Testis (tissue), 2 donors: Measurements from ENCODE around the gene ADPRS.

Experiments used
- POLR2A ChIP-seq: fragments of 450-650 bp; IDR thresholded peaks from one replicate; pipeline ENCODE4 v1.6.1; 2017; ENCODE audit warnings: antibody characterized with exemption, mild to moderate bottlenecking, moderate library complexity
- TF ChIP-seq, protein P1 (sequence below), 3 experiments: fragments of 450-650 bp in 2 of 3; fragments of 200-600 bp in 1 of 3; sonication (generic) in 1 of 3; IDR thresholded peaks; one replicate each; pipeline ENCODE4 v1.5.1; 2016 to 2019; ENCODE audit warnings: antibody characterized with exemption in 3 of 3, mild to moderate bottlenecking in 2 of 3, moderate library complexity in 1 of 3

DNA sequence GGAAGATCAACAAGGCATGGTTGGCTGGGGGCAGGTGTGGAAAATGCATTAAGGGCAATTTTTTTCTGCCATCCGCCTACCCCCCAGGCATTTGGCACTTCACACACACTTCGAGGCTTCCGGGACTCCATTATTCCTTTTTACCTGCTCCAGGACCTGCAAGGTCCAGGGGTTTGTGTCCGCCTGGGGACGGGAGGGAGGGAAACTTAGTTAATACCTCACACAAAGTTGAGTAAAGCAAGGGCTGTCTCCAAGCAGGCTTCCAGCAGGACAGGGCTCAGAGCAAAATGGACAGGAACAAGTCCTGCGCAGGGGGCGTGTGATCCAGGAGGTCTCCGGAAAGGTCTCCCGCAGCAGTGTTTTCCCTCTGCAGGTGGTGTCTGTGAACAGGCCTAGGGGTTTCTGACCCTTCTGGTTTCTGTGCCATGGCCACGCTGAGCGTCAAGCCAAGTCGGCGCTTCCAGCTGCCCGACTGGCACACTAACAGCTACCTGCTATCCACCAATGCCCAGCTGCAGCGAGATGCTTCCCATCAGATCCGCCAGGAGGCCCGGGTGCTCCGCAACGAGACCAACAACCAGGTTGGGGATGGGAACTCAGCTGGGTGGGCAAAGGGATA, 4.1 kb upstream of the ADPRS start:
- TF ChIP-seq, protein P1, sequence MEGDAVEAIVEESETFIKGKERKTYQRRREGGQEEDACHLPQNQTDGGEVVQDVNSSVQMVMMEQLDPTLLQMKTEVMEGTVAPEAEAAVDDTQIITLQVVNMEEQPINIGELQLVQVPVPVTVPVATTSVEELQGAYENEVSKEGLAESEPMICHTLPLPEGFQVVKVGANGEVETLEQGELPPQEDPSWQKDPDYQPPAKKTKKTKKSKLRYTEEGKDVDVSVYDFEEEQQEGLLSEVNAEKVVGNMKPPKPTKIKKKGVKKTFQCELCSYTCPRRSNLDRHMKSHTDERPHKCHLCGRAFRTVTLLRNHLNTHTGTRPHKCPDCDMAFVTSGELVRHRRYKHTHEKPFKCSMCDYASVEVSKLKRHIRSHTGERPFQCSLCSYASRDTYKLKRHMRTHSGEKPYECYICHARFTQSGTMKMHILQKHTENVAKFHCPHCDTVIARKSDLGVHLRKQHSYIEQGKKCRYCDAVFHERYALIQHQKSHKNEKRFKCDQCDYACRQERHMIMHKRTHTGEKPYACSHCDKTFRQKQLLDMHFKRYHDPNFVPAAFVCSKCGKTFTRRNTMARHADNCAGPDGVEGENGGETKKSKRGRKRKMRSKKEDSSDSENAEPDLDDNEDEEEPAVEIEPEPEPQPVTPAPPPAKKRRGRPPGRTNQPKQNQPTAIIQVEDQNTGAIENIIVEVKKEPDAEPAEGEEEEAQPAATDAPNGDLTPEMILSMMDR (IDR thresholded peaks at IDR 0.05), result no peak
- TF ChIP-seq POLR2A, result no peak
